ENCODE data around the gene SERPINB10. TPM values are rescaled to one million over a fixed set of nuclear protein-coding genes. Genes with fewer than 3 reads are reported as not detected.

Gene SERPINB10
- polyA plus RNA-seq, 3 donors from 2014 or later = not detected

GRCh38 chr18:63882333-63883141 is 25.2 kb upstream of the SERPINB10 start:
- Mint-ChIP-seq H3K36me3 (no peaks in the 10 kb centered on the region), H3K27me3 (ENCODE audit: low read depth in 3 of 3) (peaks cover 3 to 8% (median 6%) of the 10 kb centered on the region in 3 donors), H3K4me1 (peaks cover 0 to 3% of the 10 kb centered on the region in 2 donors), H3K27ac (peak overlapping the region in 1 of 6 donors; percentile 21), H3K9me3 (peaks cover 0 to 4% (median 0%) of the 10 kb centered on the region in 6 donors), H3K4me3 (no peak overlapping the region)
- DNase-seq = no peak

GRCh38 chr18:63883617-63884016 is 24.1 kb upstream of the SERPINB10 start:
- Mint-ChIP-seq H3K27ac (no peak overlapping the region), H3K4me1 (peaks cover 0 to 3% of the 10 kb centered on the region in 2 donors), H3K9me3 (peaks cover 0 to 4% (median 0%) of the 10 kb centered on the region in 6 donors), H3K36me3 (no peaks in the 10 kb centered on the region), H3K27me3 (ENCODE audit: low read depth in 3 of 3) (peaks cover 3 to 8% (median 4%) of the 10 kb centered on the region in 3 donors), H3K4me3 (no peak overlapping the region)
- DNase-seq = no peak

- H3K36me3 Mint-ChIP-seq = no peaks in the 10 kb centered on the region
- H3K27me3 Mint-ChIP-seq (ENCODE audit: low read depth in 3 of 3) = peaks cover 2 to 9% (median 3%) of the 10 kb centered on the region in 3 donors
- H3K4me1 Mint-ChIP-seq = peaks cover 0 to 3% of the 10 kb centered on the region in 2 donors
- no peak within 1 kb of the TSS for H3K4me3 Mint-ChIP-seq
- H3K9me3 Mint-ChIP-seq = peaks cover 0 to 4% (median 0%) of the 10 kb centered on the region in 6 donors
- DNase-seq = no peak
- no peak within 1 kb of the TSS for H3K27ac Mint-ChIP-seq
These were observed 20.3 kb upstream of the SERPINB10 start, which contains the start of gene SERPINB2 for GRCh38 chr18:63887424-63887823. TSS of gene SERPINB2 (plus strand) at chr18:63887705. CDS start at chr18:63891445, 3,740 bp downstream.

GRCh38 chr18:63888470-63889190 is 19.1 kb upstream of the SERPINB10 start:
- Mint-ChIP-seq H3K27me3 (ENCODE audit: low read depth in 3 of 3) (peaks cover 2 to 9% (median 3%) of the 10 kb centered on the region in 3 donors), H3K4me3 (no peak overlapping the region), H3K36me3 (no peaks in the 10 kb centered on the region), H3K27ac (no peak overlapping the region), H3K4me1 (no peaks in the 10 kb centered on the region), H3K9me3 (peaks cover 0 to 4% (median 0%) of the 10 kb centered on the region in 6 donors)
- no peak for DNase-seq

- peaks cover 2 to 8% (median 3%) of the 10 kb centered on the region in 3 donors for H3K27me3 Mint-ChIP-seq (ENCODE audit: low read depth in 3 of 3)
- no peaks in the 10 kb centered on the region for H3K36me3 Mint-ChIP-seq
- H3K4me1 Mint-ChIP-seq = no peaks in the 10 kb centered on the region
- no peak for DNase-seq
- no peak overlapping the region for H3K27ac Mint-ChIP-seq
- peaks cover 0 to 3% (median 0%) of the 10 kb centered on the region in 6 donors for H3K9me3 Mint-ChIP-seq
- no peak overlapping the region for H3K4me3 Mint-ChIP-seq
These were observed 18.1 kb upstream of the SERPINB10 start for GRCh38 chr18:63889626-63890025.

GRCh38 chr18:63890237-63890949 is 17.4 kb upstream of the SERPINB10 start:
- no peak overlapping the region for H3K27ac Mint-ChIP-seq
- H3K9me3 Mint-ChIP-seq = peaks cover 0 to 2% (median 0%) of the 10 kb centered on the region in 6 donors

GRCh38 chr18:63890950-63891304 is 16.8 kb upstream of the SERPINB10 start:
- Mint-ChIP-seq H3K27me3 (ENCODE audit: low read depth in 3 of 3) (peaks cover 2 to 8% (median 3%) of the 10 kb centered on the region in 3 donors), H3K4me3 (no peak overlapping the region), H3K4me1 (no peaks in the 10 kb centered on the region), H3K36me3 (no peaks in the 10 kb centered on the region), H3K27ac (no peak overlapping the region), H3K9me3 (peaks cover 0 to 2% (median 0%) of the 10 kb centered on the region in 6 donors)
- no peak for DNase-seq

More at GRCh38 chr18:63890237-63890949, 17.4 kb upstream of the SERPINB10 start:
- Mint-ChIP-seq H3K4me3 (no peak overlapping the region), H3K27me3 (ENCODE audit: low read depth in 3 of 3) (peaks cover 2 to 6% (median 3%) of the 10 kb centered on the region in 3 donors), H3K36me3 (no peaks in the 10 kb centered on the region), H3K4me1 (no peaks in the 10 kb centered on the region)
- no peak for DNase-seq

- Mint-ChIP-seq H3K4me1 (no peaks in the 10 kb centered on the region), H3K27ac (no peak overlapping the region), H3K9me3 (no peaks in the 10 kb centered on the region), H3K27me3 (ENCODE audit: low read depth in 3 of 3) (peaks cover 0 to 8% (median 2%) of the 10 kb centered on the region in 3 donors), H3K4me3 (no peak overlapping the region), H3K36me3 (no peaks in the 10 kb centered on the region)
- no peak for DNase-seq
These were observed 15.2 kb upstream of the SERPINB10 start for GRCh38 chr18:63892566-63892965.

GRCh38 chr18:63894106-63894772 is 13.5 kb upstream of the SERPINB10 start:
- DNase-seq = no peak
- no peaks in the 10 kb centered on the region for H3K4me1 Mint-ChIP-seq
- no peak overlapping the region for H3K4me3 Mint-ChIP-seq
- no peaks in the 10 kb centered on the region for H3K36me3 Mint-ChIP-seq
- H3K27ac Mint-ChIP-seq = no peak overlapping the region
- peaks cover 0 to 11% (median 2%) of the 10 kb centered on the region in 3 donors for H3K27me3 Mint-ChIP-seq (ENCODE audit: low read depth in 3 of 3)
- no peaks in the 10 kb centered on the region for H3K9me3 Mint-ChIP-seq

GRCh38 chr18:63895190-63895589 is 12.6 kb upstream of the SERPINB10 start:
- no peak overlapping the region for H3K4me3 Mint-ChIP-seq
- peaks cover 0 to 11% (median 2%) of the 10 kb centered on the region in 3 donors for H3K27me3 Mint-ChIP-seq (ENCODE audit: low read depth in 3 of 3)
- no peaks in the 10 kb centered on the region for H3K36me3 Mint-ChIP-seq
- no peak for DNase-seq
- H3K4me1 Mint-ChIP-seq = no peaks in the 10 kb centered on the region
- no peak overlapping the region for H3K27ac Mint-ChIP-seq
- H3K9me3 Mint-ChIP-seq = no peaks in the 10 kb centered on the region

- H3K27ac Mint-ChIP-seq = no peak overlapping the region
- H3K27me3 Mint-ChIP-seq (ENCODE audit: low read depth in 3 of 3) = peaks cover 0 to 7% (median 0%) of the 10 kb centered on the region in 3 donors
- H3K4me1 Mint-ChIP-seq = no peaks in the 10 kb centered on the region
- no peaks in the 10 kb centered on the region for H3K9me3 Mint-ChIP-seq
- no peak overlapping the region for H3K4me3 Mint-ChIP-seq
- no peak for DNase-seq
- H3K36me3 Mint-ChIP-seq = no peaks in the 10 kb centered on the region
These were observed 10.7 kb upstream of the SERPINB10 start for GRCh38 chr18:63897072-63897471.

GRCh38 chr18:63899206-63899605 is 8.6 kb upstream of the SERPINB10 start:
- H3K27ac Mint-ChIP-seq = no peak overlapping the region
- no peak overlapping the region for H3K4me3 Mint-ChIP-seq
- DNase-seq = no peak
- H3K27me3 Mint-ChIP-seq (ENCODE audit: low read depth in 3 of 3) = peaks cover 0 to 10% (median 3%) of the 10 kb centered on the region in 3 donors
- H3K36me3 Mint-ChIP-seq = no peaks in the 10 kb centered on the region
- H3K4me1 Mint-ChIP-seq = no peaks in the 10 kb centered on the region
- H3K9me3 Mint-ChIP-seq = peaks cover 0 to 2% (median 0%) of the 10 kb centered on the region in 6 donors
